Measurements from ENCODE around the gene EHD3.

DNA sequence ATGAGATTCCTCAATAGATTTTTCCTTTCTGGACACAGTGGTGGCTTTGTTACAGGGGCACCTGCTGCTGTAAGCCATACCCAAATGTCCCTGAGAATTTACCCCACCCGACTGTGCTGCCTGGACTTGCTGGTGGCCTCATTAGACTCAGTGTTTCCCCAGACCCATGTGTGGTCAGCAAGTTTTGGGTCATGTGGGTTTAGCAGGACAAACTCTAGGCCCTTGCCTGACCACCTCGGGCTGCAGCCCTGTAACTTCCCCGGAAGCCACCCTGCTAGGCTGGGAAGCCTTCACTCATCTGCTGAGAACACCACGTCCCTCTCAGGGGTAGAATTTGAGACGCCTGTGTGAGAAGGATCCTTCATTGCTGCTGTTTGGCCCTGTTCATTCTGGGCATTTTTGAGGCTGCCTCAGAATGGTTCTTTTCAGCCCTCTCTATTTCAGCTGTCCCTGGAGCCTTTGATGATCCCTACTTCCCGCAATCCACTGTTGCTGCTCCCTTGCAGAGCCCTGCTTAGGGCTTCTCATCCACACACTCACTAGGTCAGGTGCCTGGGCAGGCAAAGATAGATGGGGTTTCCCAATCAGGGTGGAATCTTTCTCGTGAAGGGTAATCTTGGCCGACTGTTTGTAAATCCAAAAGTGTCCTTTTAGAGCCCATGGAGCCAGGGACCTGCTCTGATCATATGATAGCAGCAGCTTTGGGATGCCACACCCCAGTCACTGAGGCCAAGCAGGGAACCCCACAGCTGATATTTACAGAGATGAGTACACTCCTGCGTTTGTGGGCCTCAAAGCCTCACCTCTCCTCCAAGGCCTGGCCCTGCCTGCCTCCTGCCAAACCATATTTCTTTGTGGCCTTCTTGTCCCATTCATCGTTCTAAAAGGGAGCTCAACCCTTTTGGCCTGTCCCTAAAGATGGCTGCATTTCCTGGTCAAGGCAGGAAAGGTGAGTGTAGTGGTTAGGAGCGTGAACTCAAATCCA is 6.7 kb downstream of the EHD3 start:
- TF ChIP-seq EZH2 (IDR thresholded peaks at IDR 0.05; ENCODE audit: insufficient read depth, low read length) = no peak
- TF ChIP-seq, protein P1, sequence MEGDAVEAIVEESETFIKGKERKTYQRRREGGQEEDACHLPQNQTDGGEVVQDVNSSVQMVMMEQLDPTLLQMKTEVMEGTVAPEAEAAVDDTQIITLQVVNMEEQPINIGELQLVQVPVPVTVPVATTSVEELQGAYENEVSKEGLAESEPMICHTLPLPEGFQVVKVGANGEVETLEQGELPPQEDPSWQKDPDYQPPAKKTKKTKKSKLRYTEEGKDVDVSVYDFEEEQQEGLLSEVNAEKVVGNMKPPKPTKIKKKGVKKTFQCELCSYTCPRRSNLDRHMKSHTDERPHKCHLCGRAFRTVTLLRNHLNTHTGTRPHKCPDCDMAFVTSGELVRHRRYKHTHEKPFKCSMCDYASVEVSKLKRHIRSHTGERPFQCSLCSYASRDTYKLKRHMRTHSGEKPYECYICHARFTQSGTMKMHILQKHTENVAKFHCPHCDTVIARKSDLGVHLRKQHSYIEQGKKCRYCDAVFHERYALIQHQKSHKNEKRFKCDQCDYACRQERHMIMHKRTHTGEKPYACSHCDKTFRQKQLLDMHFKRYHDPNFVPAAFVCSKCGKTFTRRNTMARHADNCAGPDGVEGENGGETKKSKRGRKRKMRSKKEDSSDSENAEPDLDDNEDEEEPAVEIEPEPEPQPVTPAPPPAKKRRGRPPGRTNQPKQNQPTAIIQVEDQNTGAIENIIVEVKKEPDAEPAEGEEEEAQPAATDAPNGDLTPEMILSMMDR (IDR thresholded peaks at IDR 0.05; ENCODE audit: insufficient read depth, low read depth, low read length) = no peak
